ENCODE results near the gene SPACDR.

The SPACDR gene

GRCh38 chr7:100407285-100408180, 56.5 kb downstream of the SPACDR start:
- DNase-seq = peak; percentile 83

GRCh38 chr7:100406767-100407166, 57.3 kb downstream of the SPACDR start:
- no peak for DNase-seq

Measured in NCI-H82 (cell line).